IgD-negative memory B cell (primary cell): Measurements from ENCODE around the gene GET4. TPM values are rescaled to one million over a fixed set of nuclear protein-coding genes. Genes with fewer than 3 reads are reported as not detected.
A peak's percentile ranks its signal among the peaks of the same experiment; 100 is the strongest.

Experiments
- H3K27ac Mint-ChIP-seq, 3 donors: one replicate each; pipeline ENCODE4 v1.8.0; 2020 to 2022; ENCODE audit warnings: mild to moderate bottlenecking in 3 of 3, mixed read lengths in 3 of 3, moderate library complexity in 1 of 3
- H3K27me3 Mint-ChIP-seq: one replicate; pipeline ENCODE4 v1.8.0; 2021; ENCODE audit warnings: mixed read lengths
- H3K36me3 Mint-ChIP-seq: one replicate; pipeline ENCODE4 v1.8.0; 2020; ENCODE audit warnings: mild to moderate bottlenecking, mixed read lengths
- H3K4me1 Mint-ChIP-seq, 3 donors: one replicate each; pipeline ENCODE4 v1.8.0; 2020 to 2022; ENCODE audit warnings: mixed read lengths in 3 of 3, mild to moderate bottlenecking in 1 of 3
- H3K4me3 Mint-ChIP-seq, 4 donors: one replicate each; pipeline ENCODE4 v1.8.0; 2020 to 2022; ENCODE audit warnings: mild to moderate bottlenecking in 4 of 4, mixed read lengths in 4 of 4, moderate library complexity in 3 of 4
- H3K9me3 Mint-ChIP-seq, 3 donors: one replicate each; pipeline ENCODE4 v1.8.0; 2020 to 2021; ENCODE audit warnings: mixed read lengths in 3 of 3, mild to moderate bottlenecking in 1 of 3
- polyA plus RNA-seq: library from polyadenylated mRNA; unstranded; fragments of 300-500 nt; fragmentation: Illumina TruSeq; gene quantifications from one replicate; pipeline ENCODE4 v1.2.3, GENCODE V29; 2021

Gene GET4
- polyA plus RNA-seq = 31.2 TPM

GRCh38 chr7:876077-876971 lies at the start of gene GET4:
Gene GET4 (plus strand): TSS chr7:876554. CDS start chr7:876646, 92 bp downstream.
- Mint-ChIP-seq H3K27me3 (no peaks in the 10 kb centered on the region), H3K9me3 (no peaks in the 10 kb centered on the region), H3K36me3 (peaks cover 1% of the 10 kb centered on the region), H3K4me1 (peaks cover 15 to 21% (median 16%) of the 10 kb centered on the region in 3 donors), H3K27ac (peak within 1 kb of the TSS in 2 of 3 donors; percentile 73 to 89), H3K4me3 (peak within 1 kb of the TSS; percentile 70 to 98 (median 88))

- H3K4me3 Mint-ChIP-seq = no peak overlapping the region
- H3K9me3 Mint-ChIP-seq = no peaks in the 10 kb centered on the region
- peaks cover 28 to 42% (median 32%) of the 10 kb centered on the region in 3 donors for H3K4me1 Mint-ChIP-seq
- no peaks in the 10 kb centered on the region for H3K27me3 Mint-ChIP-seq
- H3K36me3 Mint-ChIP-seq = peaks cover 3% of the 10 kb centered on the region
- no peak overlapping the region for H3K27ac Mint-ChIP-seq
Measured at GRCh38 chr7:828793-829561, 47.4 kb upstream of the GET4 start.

- H3K36me3 Mint-ChIP-seq = peaks cover 3% of the 10 kb centered on the region
- no peaks in the 10 kb centered on the region for H3K9me3 Mint-ChIP-seq
- H3K27ac Mint-ChIP-seq = peak overlapping the region in 1 of 3 donors; percentile 87
- H3K4me1 Mint-ChIP-seq = peaks cover 21 to 39% (median 31%) of the 10 kb centered on the region in 3 donors
- H3K27me3 Mint-ChIP-seq = no peaks in the 10 kb centered on the region
- H3K4me3 Mint-ChIP-seq = peak overlapping the region in 2 of 4 donors; percentile 54 to 70
Measured at GRCh38 chr7:830069-830468, 46.3 kb upstream of the GET4 start.

GRCh38 chr7:831596-832166 lies 44.7 kb upstream of the GET4 start:
- H3K4me3 Mint-ChIP-seq = peak overlapping the region; percentile 75 to 91 (median 81)
- H3K27ac Mint-ChIP-seq = peak overlapping the region; percentile 79 to 95 (median 81)
- H3K9me3 Mint-ChIP-seq = no peaks in the 10 kb centered on the region
- no peaks in the 10 kb centered on the region for H3K27me3 Mint-ChIP-seq
- peaks cover 34 to 41% (median 34%) of the 10 kb centered on the region in 3 donors for H3K4me1 Mint-ChIP-seq
- H3K36me3 Mint-ChIP-seq = no peaks in the 10 kb centered on the region

GRCh38 chr7:832167-832967 lies 44.0 kb upstream of the GET4 start, which contains the start of gene SUN1:
Gene SUN1 (plus strand): TSS chr7:832476. CDS start chr7:832525, 49 bp downstream.
- Mint-ChIP-seq H3K27ac (peak within 1 kb of the TSS; percentile 79 to 95 (median 81)), H3K4me3 (peak within 1 kb of the TSS; percentile 75 to 91 (median 81)), H3K9me3 (no peaks in the 10 kb centered on the region), H3K36me3 (no peaks in the 10 kb centered on the region), H3K27me3 (no peaks in the 10 kb centered on the region), H3K4me1 (peaks cover 34 to 40% (median 34%) of the 10 kb centered on the region in 3 donors)

DNA sequence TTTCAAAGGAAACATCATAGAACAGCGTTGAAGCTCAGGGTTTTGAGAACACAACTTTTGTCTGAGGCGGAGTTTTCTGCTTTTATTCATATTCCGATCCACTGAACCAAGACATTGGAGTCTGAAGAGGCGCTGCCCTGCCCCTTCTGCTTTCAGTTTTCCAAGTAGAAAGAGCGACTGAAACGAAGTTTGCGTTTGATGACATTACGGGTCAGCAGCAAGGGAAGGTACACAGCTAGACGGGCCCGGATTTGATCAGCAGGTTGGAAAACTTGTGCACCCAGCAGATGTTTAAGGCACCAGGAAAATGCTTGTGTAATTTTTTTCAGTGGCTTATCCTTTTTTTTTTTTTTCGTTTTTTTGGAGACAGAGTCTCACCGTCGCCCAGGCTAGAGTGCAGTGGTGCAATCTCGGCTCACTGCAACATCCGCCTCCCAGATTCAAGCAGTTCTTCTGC lies 43.4 kb upstream of the GET4 start:
- Mint-ChIP-seq H3K36me3 (no peaks in the 10 kb centered on the region), H3K9me3 (no peaks in the 10 kb centered on the region), H3K4me1 (peaks cover 34 to 40% (median 38%) of the 10 kb centered on the region in 3 donors), H3K4me3 (peak overlapping the region in 2 of 4 donors; percentile 83 to 91), H3K27ac (peak overlapping the region; percentile 79 to 95 (median 81)), H3K27me3 (no peaks in the 10 kb centered on the region)

GRCh38 chr7:833601-834258 lies 42.6 kb upstream of the GET4 start:
- Mint-ChIP-seq H3K27me3 (no peaks in the 10 kb centered on the region), H3K9me3 (no peaks in the 10 kb centered on the region), H3K36me3 (no peaks in the 10 kb centered on the region), H3K4me1 (peaks cover 34 to 40% (median 38%) of the 10 kb centered on the region in 3 donors), H3K27ac (no peak overlapping the region), H3K4me3 (peak overlapping the region in 1 of 4 donors; percentile 52)

DNA sequence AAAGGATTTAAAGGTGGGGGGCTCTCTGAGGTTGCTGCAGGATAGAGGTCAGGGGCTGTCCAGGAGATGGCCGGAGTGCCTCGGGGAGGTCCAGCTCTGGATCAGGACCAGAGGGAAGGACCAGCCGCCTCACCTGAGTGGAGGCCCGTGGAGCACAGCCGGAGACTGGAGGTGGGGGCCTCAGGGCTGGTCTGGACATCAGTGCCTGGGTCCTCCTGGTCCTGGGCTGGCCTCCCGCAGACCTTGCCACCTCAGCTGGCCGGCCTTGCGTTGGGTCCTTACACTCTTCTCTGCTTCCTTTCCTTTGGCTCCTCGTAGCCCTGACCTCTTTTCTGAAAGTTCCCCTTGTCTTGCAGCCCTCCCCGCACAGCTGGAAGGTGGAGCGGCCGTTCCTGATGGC lies 42.1 kb upstream of the GET4 start:
- no peak overlapping the region for H3K4me3 Mint-ChIP-seq
- H3K27ac Mint-ChIP-seq = no peak overlapping the region
- no peaks in the 10 kb centered on the region for H3K27me3 Mint-ChIP-seq
- no peaks in the 10 kb centered on the region for H3K36me3 Mint-ChIP-seq
- H3K9me3 Mint-ChIP-seq = no peaks in the 10 kb centered on the region
- peaks cover 31 to 38% (median 36%) of the 10 kb centered on the region in 3 donors for H3K4me1 Mint-ChIP-seq

- Mint-ChIP-seq H3K4me1 (peaks cover 31 to 36% (median 34%) of the 10 kb centered on the region in 3 donors), H3K27ac (peak overlapping the region in 2 of 3 donors; percentile 23 to 47), H3K4me3 (peak overlapping the region in 2 of 4 donors; percentile 17 to 54), H3K9me3 (no peaks in the 10 kb centered on the region), H3K27me3 (no peaks in the 10 kb centered on the region), H3K36me3 (peaks cover 2% of the 10 kb centered on the region)
Measured at GRCh38 chr7:835021-835420, 41.3 kb upstream of the GET4 start.

- no peaks in the 10 kb centered on the region for H3K9me3 Mint-ChIP-seq
- H3K36me3 Mint-ChIP-seq = peaks cover 2% of the 10 kb centered on the region
- H3K4me3 Mint-ChIP-seq = peak overlapping the region in 3 of 4 donors; percentile 17 to 54 (median 38)
- H3K27me3 Mint-ChIP-seq = no peaks in the 10 kb centered on the region
- peaks cover 24 to 29% (median 27%) of the 10 kb centered on the region in 3 donors for H3K4me1 Mint-ChIP-seq
- H3K27ac Mint-ChIP-seq = peak overlapping the region; percentile 1 to 47 (median 23)
Measured at GRCh38 chr7:835485-836401, 40.6 kb upstream of the GET4 start.

DNA sequence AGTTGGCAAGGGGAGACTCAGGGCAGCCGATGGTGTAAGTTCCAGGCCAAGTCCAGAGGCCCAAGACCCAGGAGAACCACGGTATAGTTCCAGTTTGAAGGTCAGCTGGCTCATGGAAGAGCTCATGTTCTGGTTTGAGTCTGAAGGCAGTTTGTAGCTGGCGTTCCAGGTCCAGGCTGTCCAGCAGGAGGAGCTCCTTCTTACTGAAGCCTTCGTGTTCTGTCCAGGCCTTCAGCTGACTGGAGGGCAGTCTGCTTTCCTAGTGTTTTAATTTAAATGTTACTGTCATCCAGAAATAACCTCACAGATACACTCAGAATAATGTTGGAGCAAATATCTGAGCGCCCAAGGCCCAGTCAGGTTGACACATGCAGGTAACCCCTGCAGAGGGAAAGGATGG lies 39.9 kb upstream of the GET4 start:
- peaks cover 20 to 22% (median 22%) of the 10 kb centered on the region in 3 donors for H3K4me1 Mint-ChIP-seq
- no peaks in the 10 kb centered on the region for H3K9me3 Mint-ChIP-seq
- H3K27me3 Mint-ChIP-seq = no peaks in the 10 kb centered on the region
- peak overlapping the region in 1 of 3 donors; percentile 47 for H3K27ac Mint-ChIP-seq
- H3K36me3 Mint-ChIP-seq = peaks cover 2% of the 10 kb centered on the region
- no peak overlapping the region for H3K4me3 Mint-ChIP-seq

- no peaks in the 10 kb centered on the region for H3K27me3 Mint-ChIP-seq
- H3K36me3 Mint-ChIP-seq = peaks cover 3% of the 10 kb centered on the region
- no peak overlapping the region for H3K27ac Mint-ChIP-seq
- H3K4me1 Mint-ChIP-seq = peaks cover 15 to 17% (median 17%) of the 10 kb centered on the region in 3 donors
- no peaks in the 10 kb centered on the region for H3K9me3 Mint-ChIP-seq
- H3K4me3 Mint-ChIP-seq = no peak overlapping the region
Measured at GRCh38 chr7:837001-837400, 39.4 kb upstream of the GET4 start.
